Activated T-helper 17 cell treated with anti-CD3 and anti-CD28 coated beads, Interleukin-2, amount 50 U/mL, for 72 hours (primary cell): ENCODE data around the gene CEACAM21. TPM values are rescaled to one million over a fixed set of nuclear protein-coding genes. Genes with fewer than 3 reads are reported as not detected.

Experiments used
- ATAC-seq: fragments of 150-1000 bp; cut with Tn5 transposase; replicated peaks from 2 replicates; pipeline ENCODE4 v1.10.0; 2021; ENCODE audit warnings: mild to moderate bottlenecking, moderate library complexity
- H3K27ac Mint-ChIP-seq: one replicate; pipeline ENCODE4 v1.8.0; 2022; ENCODE audit warnings: mixed read lengths
- H3K27me3 Mint-ChIP-seq: one replicate; pipeline ENCODE4 v1.8.0; 2022; ENCODE audit warnings: mixed read lengths
- H3K36me3 Mint-ChIP-seq: one replicate; pipeline ENCODE4 v1.8.0; 2022; ENCODE audit warnings: low read depth, mild to moderate bottlenecking, mixed read lengths
- H3K4me1 Mint-ChIP-seq: one replicate; pipeline ENCODE4 v1.8.0; 2022; ENCODE audit warnings: mixed read lengths
- H3K4me3 Mint-ChIP-seq: one replicate; pipeline ENCODE4 v1.8.0; 2022; ENCODE audit warnings: mild to moderate bottlenecking, mixed read lengths
- H3K9me3 Mint-ChIP-seq: one replicate; pipeline ENCODE4 v1.8.0; 2022; ENCODE audit warnings: mixed read lengths
- total RNA-seq, 2 donors: library from RNA; stranded (reverse); gene quantifications; one replicate each; pipeline ENCODE4 v1.2.3, GENCODE V29; 2022

Gene CEACAM21
- total RNA-seq, 2 donors from 2014 or later: 27.1 to 30.7 TPM

- H3K4me3 Mint-ChIP-seq: no peak overlapping the region
- H3K36me3 Mint-ChIP-seq: no peaks in the 10 kb centered on the region
- ATAC-seq: no peak
- no peaks in the 10 kb centered on the region for H3K4me1 Mint-ChIP-seq
- no peaks in the 10 kb centered on the region for H3K9me3 Mint-ChIP-seq
- H3K27ac Mint-ChIP-seq: no peak overlapping the region
- peaks cover 4% of the 10 kb centered on the region for H3K27me3 Mint-ChIP-seq
Observed at GRCh38 chr19:41606215-41606837, 30.4 kb downstream of the CEACAM21 start.

DNA sequence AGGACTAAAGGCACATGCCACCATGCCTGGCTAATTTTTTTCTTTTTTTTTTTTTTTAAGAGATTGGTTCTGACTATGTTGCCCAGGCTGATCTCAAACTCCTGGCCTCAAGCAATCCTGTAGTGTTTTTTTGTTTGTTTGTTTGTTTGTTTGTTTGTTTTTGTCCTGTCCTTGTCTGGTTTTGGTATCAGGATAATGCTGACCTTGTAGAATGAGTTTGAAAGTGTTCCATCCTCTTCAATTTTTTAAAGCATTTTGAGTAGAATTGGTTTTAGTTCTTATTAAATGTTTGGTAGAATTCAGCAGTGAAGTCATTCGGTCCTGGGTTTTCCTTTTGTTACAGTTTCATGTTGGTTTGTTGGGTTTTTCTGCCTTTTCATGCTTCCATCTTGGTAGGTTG, 31.7 kb downstream of the CEACAM21 start:
- Mint-ChIP-seq H3K27me3 (peaks cover 4% of the 10 kb centered on the region), H3K4me1 (no peaks in the 10 kb centered on the region), H3K27ac (no peak overlapping the region), H3K36me3 (no peaks in the 10 kb centered on the region), H3K4me3 (no peak overlapping the region), H3K9me3 (no peaks in the 10 kb centered on the region)
- no peak for ATAC-seq

- H3K27ac Mint-ChIP-seq: no peak overlapping the region
- no peak overlapping the region for H3K4me3 Mint-ChIP-seq
- H3K4me1 Mint-ChIP-seq: no peaks in the 10 kb centered on the region
- no peaks in the 10 kb centered on the region for H3K9me3 Mint-ChIP-seq
- peaks cover 22% of the 10 kb centered on the region for H3K27me3 Mint-ChIP-seq
- ATAC-seq: no peak
- H3K36me3 Mint-ChIP-seq: no peaks in the 10 kb centered on the region
Observed at GRCh38 chr19:41610789-41611188, 34.8 kb downstream of the CEACAM21 start.

- no peak overlapping the region for H3K4me3 Mint-ChIP-seq
- ATAC-seq: no peak
- no peak overlapping the region for H3K27ac Mint-ChIP-seq
- peaks cover 26% of the 10 kb centered on the region for H3K27me3 Mint-ChIP-seq
- no peaks in the 10 kb centered on the region for H3K36me3 Mint-ChIP-seq
- H3K9me3 Mint-ChIP-seq: no peaks in the 10 kb centered on the region
- H3K4me1 Mint-ChIP-seq: no peaks in the 10 kb centered on the region
Observed at GRCh38 chr19:41612483-41612882, 36.5 kb downstream of the CEACAM21 start.

- Mint-ChIP-seq H3K4me1 (no peaks in the 10 kb centered on the region), H3K27me3 (peaks cover 23% of the 10 kb centered on the region), H3K36me3 (no peaks in the 10 kb centered on the region), H3K9me3 (no peaks in the 10 kb centered on the region), H3K27ac (no peak overlapping the region), H3K4me3 (no peak overlapping the region)
- ATAC-seq: no peak
Observed at GRCh38 chr19:41615207-41615606, 39.2 kb downstream of the CEACAM21 start.

GRCh38 chr19:41616792-41617621, 41.0 kb downstream of the CEACAM21 start:
- Mint-ChIP-seq H3K4me3 (no peak overlapping the region), H3K27me3 (peaks cover 23% of the 10 kb centered on the region), H3K27ac (no peak overlapping the region), H3K9me3 (no peaks in the 10 kb centered on the region), H3K4me1 (no peaks in the 10 kb centered on the region), H3K36me3 (no peaks in the 10 kb centered on the region)
- ATAC-seq: no peak

DNA sequence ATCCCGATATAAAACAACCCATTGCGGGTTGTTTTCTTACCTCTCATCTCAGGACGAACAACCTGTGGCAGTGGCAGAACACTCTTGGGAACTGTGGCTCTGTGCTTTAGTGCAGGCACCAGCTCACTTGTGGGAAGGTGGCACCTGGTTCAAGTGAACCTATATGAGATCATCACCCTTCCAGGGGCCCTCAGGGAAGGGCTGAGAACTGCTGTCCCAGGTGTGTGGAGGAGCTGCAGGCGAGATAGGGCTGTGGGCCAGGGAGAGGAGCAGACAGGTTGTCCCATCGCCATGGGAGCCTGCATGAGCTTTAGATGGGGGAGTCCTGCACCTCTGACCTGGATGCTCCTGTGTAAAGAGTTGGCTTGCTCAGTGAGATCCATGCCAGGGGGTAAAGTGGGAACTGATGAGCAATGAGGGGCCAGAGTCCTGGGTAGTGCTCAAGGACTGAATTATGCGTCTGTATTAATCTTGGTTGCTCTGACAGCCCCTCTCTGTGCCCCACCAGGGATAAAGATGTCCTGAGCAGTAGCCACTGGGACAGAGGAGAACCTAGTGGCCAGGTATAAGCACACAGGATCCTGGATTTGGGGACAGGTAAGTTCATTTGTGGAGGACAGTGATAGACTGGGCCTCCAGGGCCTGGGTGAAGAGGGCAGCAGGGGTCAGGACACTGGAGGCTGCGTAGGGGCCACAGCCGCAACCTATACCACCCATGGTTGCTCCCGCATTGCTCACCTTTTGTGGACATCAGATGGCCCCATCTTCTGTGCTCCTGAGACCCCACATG, 42.2 kb downstream of the CEACAM21 start:
- H3K27me3 Mint-ChIP-seq: peaks cover 23% of the 10 kb centered on the region
- H3K27ac Mint-ChIP-seq: no peak overlapping the region
- H3K4me3 Mint-ChIP-seq: no peak overlapping the region
- ATAC-seq: no peak
- no peaks in the 10 kb centered on the region for H3K36me3 Mint-ChIP-seq
- no peaks in the 10 kb centered on the region for H3K4me1 Mint-ChIP-seq
- H3K9me3 Mint-ChIP-seq: no peaks in the 10 kb centered on the region

- no peaks in the 10 kb centered on the region for H3K36me3 Mint-ChIP-seq
- no peaks in the 10 kb centered on the region for H3K9me3 Mint-ChIP-seq
- no peak overlapping the region for H3K4me3 Mint-ChIP-seq
- no peak for ATAC-seq
- no peak overlapping the region for H3K27ac Mint-ChIP-seq
- H3K27me3 Mint-ChIP-seq: peaks cover 21% of the 10 kb centered on the region
- no peaks in the 10 kb centered on the region for H3K4me1 Mint-ChIP-seq
Observed at GRCh38 chr19:41619018-41619556, 43.1 kb downstream of the CEACAM21 start.

DNA sequence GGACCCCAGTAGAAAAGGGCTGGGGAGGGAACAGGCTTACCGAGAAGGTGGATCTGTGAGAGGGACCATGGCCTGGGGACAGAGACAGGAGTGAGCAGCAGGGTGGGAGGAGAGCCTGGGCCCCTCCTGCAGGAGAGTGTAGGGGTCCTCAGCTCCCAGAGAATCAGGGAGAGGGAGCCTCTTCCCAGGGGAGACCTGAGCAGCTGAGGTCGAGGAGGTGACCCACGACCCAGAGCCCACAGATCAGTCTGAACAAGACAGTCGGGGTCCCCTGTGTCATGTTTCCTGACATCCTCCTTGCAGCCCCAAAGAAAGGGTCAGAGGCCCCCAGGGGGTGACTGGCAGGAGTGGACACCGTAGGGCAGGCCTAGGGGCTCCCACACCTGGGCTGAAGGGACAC, 44.2 kb downstream of the CEACAM21 start:
- Mint-ChIP-seq H3K27me3 (peaks cover 10% of the 10 kb centered on the region), H3K4me3 (no peak overlapping the region), H3K36me3 (no peaks in the 10 kb centered on the region), H3K9me3 (no peaks in the 10 kb centered on the region), H3K27ac (no peak overlapping the region), H3K4me1 (no peaks in the 10 kb centered on the region)
- no peak for ATAC-seq

DNA sequence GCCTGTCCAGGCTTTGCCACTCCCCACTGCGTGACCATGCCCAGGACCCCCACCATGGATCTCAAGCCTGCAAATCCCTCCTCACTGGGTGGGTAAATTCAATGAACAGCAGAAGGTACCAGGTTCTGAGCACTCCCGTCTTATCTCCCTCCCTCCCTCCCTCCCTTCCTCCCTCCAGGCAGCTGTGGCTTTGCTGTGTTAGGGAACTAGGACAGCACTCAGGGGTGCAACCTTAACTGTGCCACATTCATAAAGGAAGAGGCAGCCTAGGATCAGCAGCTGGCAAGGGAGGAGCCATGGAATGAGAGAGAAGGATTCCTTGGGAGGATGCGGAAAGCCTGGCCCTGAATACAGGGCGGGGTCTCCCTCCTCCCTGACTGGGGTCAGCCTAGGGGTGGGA, 45.3 kb downstream of the CEACAM21 start:
- peaks cover 6% of the 10 kb centered on the region for H3K27me3 Mint-ChIP-seq
- no peak for ATAC-seq
- H3K36me3 Mint-ChIP-seq: no peaks in the 10 kb centered on the region
- no peaks in the 10 kb centered on the region for H3K9me3 Mint-ChIP-seq
- H3K4me3 Mint-ChIP-seq: no peak overlapping the region
- H3K27ac Mint-ChIP-seq: no peak overlapping the region
- no peaks in the 10 kb centered on the region for H3K4me1 Mint-ChIP-seq

GRCh38 chr19:41621654-41622053, 45.7 kb downstream of the CEACAM21 start:
- no peak for ATAC-seq
- H3K36me3 Mint-ChIP-seq: no peaks in the 10 kb centered on the region
- H3K27ac Mint-ChIP-seq: no peak overlapping the region
- H3K9me3 Mint-ChIP-seq: no peaks in the 10 kb centered on the region
- H3K27me3 Mint-ChIP-seq: peaks cover 8% of the 10 kb centered on the region
- H3K4me1 Mint-ChIP-seq: no peaks in the 10 kb centered on the region
- no peak overlapping the region for H3K4me3 Mint-ChIP-seq

DNA sequence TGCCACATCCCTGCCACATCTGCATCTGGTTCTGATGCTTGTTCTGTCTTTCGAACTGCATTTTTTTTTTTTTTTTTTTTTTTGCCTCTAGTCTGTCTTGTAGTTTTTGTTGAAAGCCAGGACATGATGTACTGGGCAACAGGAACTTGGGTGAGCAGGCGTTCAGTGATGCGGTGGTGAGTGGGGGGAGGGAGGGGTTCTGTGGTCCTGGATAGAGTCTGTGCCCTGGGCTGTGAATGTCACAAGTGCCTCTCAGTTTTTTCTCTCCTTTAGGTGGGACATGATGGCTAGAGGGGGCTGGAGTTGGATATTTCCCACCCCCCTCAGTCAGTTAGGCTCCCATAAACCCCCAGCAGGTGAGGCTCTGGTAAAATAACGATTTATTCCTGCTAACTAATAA, 47.4 kb downstream of the CEACAM21 start:
- H3K27me3 Mint-ChIP-seq: peaks cover 13% of the 10 kb centered on the region
- no peak overlapping the region for H3K4me3 Mint-ChIP-seq
- H3K4me1 Mint-ChIP-seq: no peaks in the 10 kb centered on the region
- no peak overlapping the region for H3K27ac Mint-ChIP-seq
- no peak for ATAC-seq
- no peaks in the 10 kb centered on the region for H3K9me3 Mint-ChIP-seq
- H3K36me3 Mint-ChIP-seq: no peaks in the 10 kb centered on the region

DNA sequence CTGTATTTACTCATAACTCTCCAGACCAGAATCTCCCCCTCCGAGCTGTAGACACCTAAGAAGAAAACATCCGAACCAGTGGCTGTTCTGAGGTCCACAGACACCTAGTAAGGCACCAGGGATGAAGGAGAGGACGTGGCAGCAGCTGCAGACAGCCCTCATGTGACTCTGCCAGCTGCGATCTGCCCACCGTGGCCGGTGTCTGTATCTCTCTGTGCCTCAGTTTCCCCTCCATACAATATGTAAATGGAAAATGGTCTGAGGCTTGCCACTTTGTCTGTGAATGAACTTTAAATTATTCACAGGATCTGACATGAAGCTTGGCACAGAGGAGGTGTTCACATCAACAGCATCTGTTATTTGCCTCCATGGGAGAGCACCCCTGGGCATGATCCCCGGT, 48.5 kb downstream of the CEACAM21 start:
- Mint-ChIP-seq H3K36me3 (no peaks in the 10 kb centered on the region), H3K27me3 (peaks cover 16% of the 10 kb centered on the region), H3K4me1 (no peaks in the 10 kb centered on the region), H3K4me3 (no peak overlapping the region), H3K27ac (no peak overlapping the region), H3K9me3 (no peaks in the 10 kb centered on the region)
- no peak for ATAC-seq

DNA sequence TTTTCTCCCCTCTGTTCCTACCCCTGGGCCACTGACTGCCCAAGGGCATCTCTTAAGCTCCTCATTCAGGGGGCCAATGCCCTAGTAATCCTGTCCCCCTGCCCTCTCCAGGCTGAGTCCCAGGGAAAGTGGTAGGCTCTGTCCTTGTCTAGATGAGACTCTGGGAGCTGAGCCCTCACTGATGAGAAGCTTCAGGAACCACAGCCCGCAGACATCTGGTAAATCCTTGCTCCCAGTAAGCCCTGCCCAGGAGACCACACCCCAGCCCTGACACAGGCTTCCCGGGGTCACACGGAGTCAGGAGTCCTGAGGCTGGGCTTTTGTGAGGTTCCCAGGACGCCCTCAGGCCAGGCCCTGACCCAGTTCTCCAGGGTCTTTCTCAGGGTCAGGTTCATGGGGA, 49.0 kb downstream of the CEACAM21 start:
- Mint-ChIP-seq H3K4me1 (no peaks in the 10 kb centered on the region), H3K4me3 (no peak overlapping the region), H3K36me3 (no peaks in the 10 kb centered on the region), H3K9me3 (peaks cover under 1% of the 10 kb centered on the region), H3K27me3 (peaks cover 16% of the 10 kb centered on the region), H3K27ac (no peak overlapping the region)
- ATAC-seq: no peak
